Measurements from ENCODE around the gene CCIN. TPM values are rescaled to one million over a fixed set of nuclear protein-coding genes. Genes with fewer than 3 reads are reported as not detected.
"Not testable (repeated sequence)": the region's sequence is repeated elsewhere in the genome, so short reads cannot be mapped to it uniquely, and the experiment has no call there.

CCIN gene
- total RNA-seq, 1 experiment from 2014 or later = 0.20 TPM

GRCh38 chr9:36174731-36175130, 5.5 kb downstream of the CCIN start:
- Mint-ChIP-seq H3K36me3 (no peaks in the 10 kb centered on the region), H3K4me3 (no peak overlapping the region), H3K4me1 (no peaks in the 10 kb centered on the region), H3K9me3 (peaks cover 10% of the 10 kb centered on the region), H3K27me3 (ENCODE audit: low read depth) (no peaks in the 10 kb centered on the region; the same call in 1 of the 2 replicates), H3K27ac (no peak overlapping the region)
- ChIA-PET CTCF (interaction anchor here (0.7 kb wide), 1 partner anchor 11 kb away, joined by 3 read pairs; no protein-coding TSS in a partner anchor), POLR2A (no interaction called here)
- no peak for DNase-seq (ENCODE audit: low spot score)
- peak; percentile 60 for ATAC-seq
- TF ChIP-seq KAT7 (CRISPR knock-in tag; IDR thresholded peaks at IDR 0.05; ENCODE audit: borderline replicate concordance) (no peak), JUN (CRISPR knock-in tag; IDR thresholded peaks at IDR 0.05) (no peak), ZNF532 (CRISPR knock-in tag; IDR thresholded peaks at IDR 0.05; ENCODE audit: borderline replicate concordance) (no peak), FOXK1 (CRISPR knock-in tag; IDR thresholded peaks at IDR 0.05) (no peak), ZNF671 (CRISPR knock-in tag; IDR thresholded peaks at IDR 0.05) (no peak), HMGXB4 (CRISPR knock-in tag; IDR thresholded peaks at IDR 0.05) (no peak), ARID4B (CRISPR knock-in tag; IDR thresholded peaks at IDR 0.05; ENCODE audit: borderline replicate concordance) (no peak), MAX (CRISPR knock-in tag; IDR thresholded peaks at IDR 0.05) (no peak), MYBL2 (CRISPR knock-in tag; IDR thresholded peaks at IDR 0.05) (no peak), NR2C2 (CRISPR knock-in tag; IDR thresholded peaks at IDR 0.05) (no peak), ZNF281 (CRISPR knock-in tag; IDR thresholded peaks at IDR 0.05) (no peak), ZNF219 (CRISPR knock-in tag; IDR thresholded peaks at IDR 0.05; ENCODE audit: borderline replicate concordance) (no peak), CREB1 (CRISPR knock-in tag; IDR thresholded peaks at IDR 0.05) (no peak), MLX (CRISPR knock-in tag; IDR thresholded peaks at IDR 0.05) (no peak)

GRCh38 chr9:36175209-36175608, 6.0 kb downstream of the CCIN start:
- H3K36me3 Mint-ChIP-seq; H3K4me1 Mint-ChIP-seq; H3K27ac Mint-ChIP-seq; H3K4me3 Mint-ChIP-seq; H3K27me3 Mint-ChIP-seq (ENCODE audit: low read depth); ATAC-seq; POLR2A ChIA-PET; DNase-seq (ENCODE audit: low spot score): not testable (repeated sequence)
- CTCF ChIA-PET = interaction anchor here (1.7 kb wide), 1 partner anchor 8 kb away, joined by 6 read pairs; no protein-coding TSS in a partner anchor
- H3K9me3 Mint-ChIP-seq = peaks cover 15% of the 10 kb centered on the region

- H3K4me1 Mint-ChIP-seq; H3K27ac Mint-ChIP-seq; H3K36me3 Mint-ChIP-seq; ATAC-seq; H3K27me3 Mint-ChIP-seq (ENCODE audit: low read depth); DNase-seq (ENCODE audit: low spot score); POLR2A ChIA-PET; H3K4me3 Mint-ChIP-seq: not testable (repeated sequence)
- CTCF ChIA-PET = interaction anchor here (0.7 to 1.7 kb wide), 2 partner anchors 10 to 76 kb away, joined by 3 to 6 read pairs; no protein-coding TSS in a partner anchor
- H3K9me3 Mint-ChIP-seq = peaks cover 28% of the 10 kb centered on the region
Observed at GRCh38 chr9:36176496-36176895, 7.3 kb downstream of the CCIN start.
